Karpas-422 (cell line): ENCODE data around the gene ADARB2. TPM values are rescaled to one million over a fixed set of nuclear protein-coding genes. Genes with fewer than 3 reads are reported as not detected.

Source experiments
- DNase-seq: peaks from one replicate; pipeline ENCODE4 v3.0.0-alpha.2; 2015
- H2AFZ ChIP-seq: fragments of 200-600 bp; sonication (generic); 2 replicates; pipeline ENCODE4 v1.6.1; 2014; ENCODE audit warnings: antibody characterized with exemption, low read length, mixed read lengths
- H3K27ac ChIP-seq: fragments of 200-600 bp; sonication (generic); 2 replicates; pipeline ENCODE4 v1.5.1; 2014; ENCODE audit warnings: mild to moderate bottlenecking, low read length, moderate library complexity
- H3K27me3 ChIP-seq: fragments of 200-600 bp; sonication (generic); 2 replicates; pipeline ENCODE4 v1.6.1; 2014; ENCODE audit warnings: low read length, mixed read lengths
- H3K36me3 ChIP-seq: fragments of 200-600 bp; sonication (generic); 2 replicates; pipeline ENCODE4 v1.6.1; 2014; ENCODE audit warnings: low read length, mixed read lengths; ENCODE audit not compliant: insufficient read depth
- H3K4me1 ChIP-seq: fragments of 200-600 bp; sonication (generic); 2 replicates; pipeline ENCODE4 v1.6.1; 2014; ENCODE audit warnings: mild to moderate bottlenecking, low read length, mixed read lengths
- H3K4me2 ChIP-seq: fragments of 200-600 bp; sonication (generic); 2 replicates; pipeline ENCODE4 v1.6.1; 2014; ENCODE audit warnings: low read length, low read depth, mild to moderate bottlenecking; ENCODE audit not compliant: poor library complexity, severe bottlenecking
- H3K4me3 ChIP-seq: fragments of 200-600 bp; sonication (generic); 2 replicates; pipeline ENCODE4 v1.5.1; 2014; ENCODE audit warnings: mild to moderate bottlenecking, antibody characterized with exemption, low read length, mixed read lengths
- H3K79me2 ChIP-seq: fragments of 200-600 bp; sonication (generic); 2 replicates; pipeline ENCODE4 v1.6.1; 2014; ENCODE audit warnings: mild to moderate bottlenecking, low read length, mixed read lengths
- H3K9ac ChIP-seq: fragments of 200-600 bp; sonication (generic); 2 replicates; pipeline ENCODE4 v1.6.0; 2014; ENCODE audit warnings: low read length
- H3K9me2 ChIP-seq: fragments of 200-600 bp; sonication (generic), shearing (Covaris generic); replicated peaks from 2 replicates; pipeline ENCODE4 v1.6.0; 2014; ENCODE audit warnings: mild to moderate bottlenecking, low read length, moderate library complexity; ENCODE audit not compliant: insufficient read depth
- H3K9me3 ChIP-seq: fragments of 300-700, 200-600 bp; sonication (generic); 2 replicates; pipeline ENCODE4 v1.6.1; 2014; ENCODE audit warnings: low read length, mixed read lengths
- H4K20me1 ChIP-seq: fragments of 200-600 bp; sonication (generic); 2 replicates; pipeline ENCODE4 v1.6.1; 2014; ENCODE audit warnings: mild to moderate bottlenecking, antibody characterized with exemption, low read length, low read depth; ENCODE audit not compliant: insufficient read depth
- total RNA-seq: library from RNA; depleted of rRNA; stranded (reverse); fragments of >200 nt; shearing (Covaris generic); gene quantifications from 2 replicates; pipeline ENCODE4 v1.2.3, GENCODE V29; 2014; ENCODE audit warnings: low replicate concordance

Gene ADARB2
- total RNA-seq, 1 experiment from 2014 or later, result not detected

GRCh38 chr10:1377231-1377630, 360.1 kb downstream of the ADARB2 start:
- Histone ChIP-seq H2AFZ (no peak overlapping the region), H4K20me1 (no peaks in the 10 kb centered on the region), H3K4me3 (no peak overlapping the region), H3K27ac (no peak overlapping the region), H3K27me3 (no peaks in the 10 kb centered on the region), H3K79me2 (no peaks in the 10 kb centered on the region), H3K36me3 (no peaks in the 10 kb centered on the region), H3K9me3 (no peaks in the 10 kb centered on the region), H3K9ac (no peak overlapping the region), H3K9me2 (no peaks in the 10 kb centered on the region), H3K4me1 (no peaks in the 10 kb centered on the region), H3K4me2 (no peak overlapping the region)
- no peak for DNase-seq

- no peak overlapping the region for H3K4me3 ChIP-seq
- DNase-seq, result no peak
- H3K4me1 ChIP-seq, result no peaks in the 10 kb centered on the region
- H3K36me3 ChIP-seq, result no peaks in the 10 kb centered on the region
- no peaks in the 10 kb centered on the region for H3K9me2 ChIP-seq
- H3K9ac ChIP-seq, result no peak overlapping the region
- no peaks in the 10 kb centered on the region for H3K27me3 ChIP-seq
- no peak overlapping the region for H3K4me2 ChIP-seq
- H3K9me3 ChIP-seq, result no peaks in the 10 kb centered on the region
- no peaks in the 10 kb centered on the region for H4K20me1 ChIP-seq
- no peak overlapping the region for H2AFZ ChIP-seq
- H3K27ac ChIP-seq, result no peak overlapping the region
- H3K79me2 ChIP-seq, result no peaks in the 10 kb centered on the region
These were observed 360.9 kb downstream of the ADARB2 start for GRCh38 chr10:1376384-1376945.

- DNase-seq, result no peak
- Histone ChIP-seq H3K79me2 (no peaks in the 10 kb centered on the region), H3K9me2 (no peaks in the 10 kb centered on the region), H2AFZ (no peak overlapping the region), H3K36me3 (no peaks in the 10 kb centered on the region), H3K9ac (no peak overlapping the region), H3K4me1 (no peaks in the 10 kb centered on the region), H3K27ac (no peak overlapping the region), H4K20me1 (no peaks in the 10 kb centered on the region), H3K9me3 (no peaks in the 10 kb centered on the region), H3K4me3 (no peak overlapping the region), H3K27me3 (no peaks in the 10 kb centered on the region), H3K4me2 (no peak overlapping the region)
These were observed 361.8 kb downstream of the ADARB2 start for GRCh38 chr10:1375346-1376170.

- no peak for DNase-seq
- Histone ChIP-seq H3K9ac (no peak overlapping the region), H3K4me2 (no peak overlapping the region)
These were observed 362.6 kb downstream of the ADARB2 start for GRCh38 chr10:1374511-1375345.

GRCh38 chr10:1373287-1373686, 364.0 kb downstream of the ADARB2 start:
- no peak overlapping the region for H2AFZ ChIP-seq
- H3K4me2 ChIP-seq, result no peak overlapping the region
- no peaks in the 10 kb centered on the region for H3K9me3 ChIP-seq
- no peaks in the 10 kb centered on the region for H4K20me1 ChIP-seq
- DNase-seq, result no peak
- H3K27ac ChIP-seq, result no peak overlapping the region
- H3K9ac ChIP-seq, result no peak overlapping the region
- no peaks in the 10 kb centered on the region for H3K27me3 ChIP-seq
- no peaks in the 10 kb centered on the region for H3K9me2 ChIP-seq
- H3K79me2 ChIP-seq, result no peaks in the 10 kb centered on the region
- H3K4me3 ChIP-seq, result no peak overlapping the region
- no peaks in the 10 kb centered on the region for H3K4me1 ChIP-seq
- H3K36me3 ChIP-seq, result no peaks in the 10 kb centered on the region

More at GRCh38 chr10:1374511-1375345, 362.6 kb downstream of the ADARB2 start:
- H3K4me3 ChIP-seq, result no peak overlapping the region
- H3K4me1 ChIP-seq, result no peaks in the 10 kb centered on the region
- no peak overlapping the region for H2AFZ ChIP-seq
- H3K9me2 ChIP-seq, result no peaks in the 10 kb centered on the region
- H4K20me1 ChIP-seq, result no peaks in the 10 kb centered on the region
- H3K79me2 ChIP-seq, result no peaks in the 10 kb centered on the region
- H3K27me3 ChIP-seq, result no peaks in the 10 kb centered on the region
- no peaks in the 10 kb centered on the region for H3K36me3 ChIP-seq
- H3K27ac ChIP-seq, result no peak overlapping the region
- no peaks in the 10 kb centered on the region for H3K9me3 ChIP-seq

GRCh38 chr10:1372212-1372611, 365.1 kb downstream of the ADARB2 start:
- peak; percentile 50 for DNase-seq
- Histone ChIP-seq H2AFZ (no peak overlapping the region), H3K9me3 (no peaks in the 10 kb centered on the region)

GRCh38 chr10:1370298-1370697, 367.0 kb downstream of the ADARB2 start:
- Histone ChIP-seq H2AFZ (no peak overlapping the region), H3K4me3 (no peak overlapping the region), H3K4me2 (no peak overlapping the region), H3K4me1 (no peaks in the 10 kb centered on the region), H3K27me3 (no peaks in the 10 kb centered on the region), H3K9ac (no peak overlapping the region), H3K36me3 (no peaks in the 10 kb centered on the region), H4K20me1 (no peaks in the 10 kb centered on the region), H3K9me3 (no peaks in the 10 kb centered on the region), H3K9me2 (no peaks in the 10 kb centered on the region), H3K79me2 (no peaks in the 10 kb centered on the region), H3K27ac (no peak overlapping the region)
- peak; percentile 43 for DNase-seq

More at GRCh38 chr10:1372212-1372611, 365.1 kb downstream of the ADARB2 start:
- Histone ChIP-seq H3K27ac (no peak overlapping the region), H3K36me3 (no peaks in the 10 kb centered on the region), H4K20me1 (no peaks in the 10 kb centered on the region), H3K27me3 (no peaks in the 10 kb centered on the region), H3K4me3 (no peak overlapping the region), H3K79me2 (no peaks in the 10 kb centered on the region), H3K4me1 (no peaks in the 10 kb centered on the region), H3K9me2 (no peaks in the 10 kb centered on the region), H3K4me2 (no peak overlapping the region), H3K9ac (no peak overlapping the region)

GRCh38 chr10:1369665-1370064, 367.7 kb downstream of the ADARB2 start:
- no peak overlapping the region for H2AFZ ChIP-seq
- H3K4me2 ChIP-seq, result no peak overlapping the region
- H3K4me1 ChIP-seq, result no peaks in the 10 kb centered on the region
- DNase-seq, result no peak
- H3K36me3 ChIP-seq, result no peaks in the 10 kb centered on the region
- H3K27ac ChIP-seq, result no peak overlapping the region
- no peak overlapping the region for H3K9ac ChIP-seq
- H4K20me1 ChIP-seq, result no peaks in the 10 kb centered on the region
- H3K4me3 ChIP-seq, result no peak overlapping the region
- no peaks in the 10 kb centered on the region for H3K9me3 ChIP-seq
- H3K27me3 ChIP-seq, result no peaks in the 10 kb centered on the region
- no peaks in the 10 kb centered on the region for H3K79me2 ChIP-seq
- no peaks in the 10 kb centered on the region for H3K9me2 ChIP-seq
